Ovary (tissue), 3 donors: ENCODE data around the gene SV2B.

Source experiments
- EP300 ChIP-seq: sonication (generic); formaldehyde crosslinking; IDR thresholded peaks from one replicate; pipeline ENCODE4 v1.6.1; 2017; ENCODE audit warnings: antibody characterized with exemption
- POLR2A ChIP-seq: fragments of 450-650 bp; IDR thresholded peaks from one replicate; pipeline ENCODE4 v1.6.1; 2017; ENCODE audit warnings: antibody characterized with exemption, mild to moderate bottlenecking, moderate library complexity
- TF ChIP-seq, protein P1 (sequence below), 3 donors: fragments of 450-650 bp in 2 of 3; fragments of 200-600 bp in 1 of 3; IDR thresholded peaks; one replicate each; pipeline versions ENCODE4 v1.5.1 to v1.8.0; 2016 to 2022; ENCODE audit warnings: antibody characterized with exemption in 3 of 3, mild to moderate bottlenecking in 1 of 3
- donor health status: DM: no; HTN: no; CAD: no.

DNA sequence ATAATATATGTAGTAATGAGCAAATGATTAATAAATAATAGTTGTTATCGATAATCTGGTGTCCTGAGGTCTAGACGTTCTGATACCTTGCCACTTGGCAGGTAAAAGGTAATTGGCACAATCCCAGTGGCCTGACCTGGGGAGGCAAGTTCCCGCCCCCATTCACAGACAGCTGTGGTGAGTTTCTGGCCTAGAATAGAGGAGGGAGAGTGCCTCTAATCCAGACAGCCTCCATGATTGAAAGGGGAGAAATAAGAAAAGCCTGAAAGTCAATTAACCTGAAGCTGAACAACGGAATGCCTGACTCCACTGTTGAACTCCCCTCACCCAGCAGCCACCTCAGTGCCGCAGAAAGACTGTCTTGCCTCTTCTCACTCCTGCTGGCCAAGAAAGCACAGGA is 38.1 kb upstream of the SV2B start:
- TF ChIP-seq POLR2A: no peak
- TF ChIP-seq, protein P1, sequence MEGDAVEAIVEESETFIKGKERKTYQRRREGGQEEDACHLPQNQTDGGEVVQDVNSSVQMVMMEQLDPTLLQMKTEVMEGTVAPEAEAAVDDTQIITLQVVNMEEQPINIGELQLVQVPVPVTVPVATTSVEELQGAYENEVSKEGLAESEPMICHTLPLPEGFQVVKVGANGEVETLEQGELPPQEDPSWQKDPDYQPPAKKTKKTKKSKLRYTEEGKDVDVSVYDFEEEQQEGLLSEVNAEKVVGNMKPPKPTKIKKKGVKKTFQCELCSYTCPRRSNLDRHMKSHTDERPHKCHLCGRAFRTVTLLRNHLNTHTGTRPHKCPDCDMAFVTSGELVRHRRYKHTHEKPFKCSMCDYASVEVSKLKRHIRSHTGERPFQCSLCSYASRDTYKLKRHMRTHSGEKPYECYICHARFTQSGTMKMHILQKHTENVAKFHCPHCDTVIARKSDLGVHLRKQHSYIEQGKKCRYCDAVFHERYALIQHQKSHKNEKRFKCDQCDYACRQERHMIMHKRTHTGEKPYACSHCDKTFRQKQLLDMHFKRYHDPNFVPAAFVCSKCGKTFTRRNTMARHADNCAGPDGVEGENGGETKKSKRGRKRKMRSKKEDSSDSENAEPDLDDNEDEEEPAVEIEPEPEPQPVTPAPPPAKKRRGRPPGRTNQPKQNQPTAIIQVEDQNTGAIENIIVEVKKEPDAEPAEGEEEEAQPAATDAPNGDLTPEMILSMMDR (IDR thresholded peaks at IDR 0.05): no peak
- TF ChIP-seq EP300: no peak
